ENCODE measurements around the gene PRUNE2.

The PRUNE2 gene

GRCh38 chr9:76571743-76572146 lies 334.2 kb downstream of the PRUNE2 start:
- no peak for DNase-seq (ENCODE audit: low read depth)

GRCh38 chr9:76571288-76571687 lies 334.6 kb downstream of the PRUNE2 start:
- DNase-seq (ENCODE audit: low read depth), result no peak

- DNase-seq (ENCODE audit: low read depth), result no peak
These were observed 335.1 kb downstream of the PRUNE2 start for GRCh38 chr9:76570826-76571225.

- no peak for DNase-seq (ENCODE audit: low read depth)
These were observed 338.8 kb downstream of the PRUNE2 start for GRCh38 chr9:76567086-76567485.

- no peak for DNase-seq (ENCODE audit: low read depth)
These were observed 341.6 kb downstream of the PRUNE2 start for GRCh38 chr9:76564297-76564696.

GRCh38 chr9:76562511-76562911 lies 343.4 kb downstream of the PRUNE2 start:
- DNase-seq (ENCODE audit: low read depth), result no peak

GRCh38 chr9:76561900-76562299 lies 344.0 kb downstream of the PRUNE2 start:
- DNase-seq (ENCODE audit: low read depth), result no peak

Measured in activated gamma-delta T cell treated with anti-CD3 and anti-CD28 coated beads, Interleukin-2, amount 50 U/mL, for 16 hours (primary cell).